HG03095 (cell line): ENCODE measurements around the gene CHMP5.

ENCODE experiments used
- ATAC-seq: cut with Tn5 transposase; IDR thresholded peaks from one replicate; pipeline ENCODE4 v1.9.1; 2021; ENCODE audit warnings: moderate library complexity; ENCODE audit not compliant: unreplicated experiment

CHMP5 gene

GRCh38 chr9:33264473-33265177 lies at the start of gene CHMP5, which contains the start of gene BAG1:
CHMP5 (plus strand) TSS chr9:33265049; CDS start chr9:33265079, 30 bp downstream.
BAG1 (minus strand) TSS chr9:33264708.
- ATAC-seq, result peak; percentile 81

GRCh38 chr9:33220681-33221567 lies 43.9 kb upstream of the CHMP5 start:
- ATAC-seq, result no peak

GRCh38 chr9:33221568-33221884 lies 43.3 kb upstream of the CHMP5 start:
- no peak for ATAC-seq

DNA sequence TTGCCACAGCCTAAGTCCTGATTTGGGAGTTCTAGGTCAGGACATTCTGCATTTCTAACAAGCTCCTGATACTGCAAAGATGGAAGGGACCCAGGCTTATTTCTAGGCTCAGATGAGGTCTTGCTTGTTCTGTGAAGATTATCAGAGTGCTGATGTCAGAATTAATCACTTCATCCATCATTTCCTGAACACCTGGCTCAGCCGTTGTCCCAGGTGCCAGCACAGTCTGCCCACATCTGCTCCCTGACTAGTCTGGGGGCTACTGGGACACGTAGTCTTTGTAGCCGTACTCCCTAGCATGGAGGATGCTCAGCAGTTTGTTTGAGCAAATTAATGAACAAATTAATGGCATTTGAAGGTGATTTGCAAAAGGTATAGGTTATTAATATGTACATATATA lies 42.8 kb upstream of the CHMP5 start:
- ATAC-seq, result no peak

DNA sequence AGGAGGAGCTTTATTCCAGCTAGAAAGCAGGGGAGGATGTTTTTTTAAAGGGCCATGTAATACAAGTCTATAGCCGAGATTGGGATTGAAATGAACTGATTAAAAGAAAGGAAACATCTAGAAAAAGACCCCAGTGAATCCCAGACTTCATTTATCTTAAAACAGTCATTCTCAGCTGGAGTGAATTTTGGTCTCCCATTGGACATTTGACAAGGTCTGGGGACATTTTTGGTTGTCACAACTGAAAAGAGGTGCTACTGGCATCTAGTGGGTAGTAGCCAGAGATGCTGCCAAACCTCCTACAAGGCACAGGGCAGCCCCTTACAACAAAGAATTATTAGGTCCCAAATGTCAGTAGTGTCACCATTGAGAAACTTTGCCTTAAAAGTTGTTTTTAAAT lies 41.2 kb upstream of the CHMP5 start:
- no peak for ATAC-seq

DNA sequence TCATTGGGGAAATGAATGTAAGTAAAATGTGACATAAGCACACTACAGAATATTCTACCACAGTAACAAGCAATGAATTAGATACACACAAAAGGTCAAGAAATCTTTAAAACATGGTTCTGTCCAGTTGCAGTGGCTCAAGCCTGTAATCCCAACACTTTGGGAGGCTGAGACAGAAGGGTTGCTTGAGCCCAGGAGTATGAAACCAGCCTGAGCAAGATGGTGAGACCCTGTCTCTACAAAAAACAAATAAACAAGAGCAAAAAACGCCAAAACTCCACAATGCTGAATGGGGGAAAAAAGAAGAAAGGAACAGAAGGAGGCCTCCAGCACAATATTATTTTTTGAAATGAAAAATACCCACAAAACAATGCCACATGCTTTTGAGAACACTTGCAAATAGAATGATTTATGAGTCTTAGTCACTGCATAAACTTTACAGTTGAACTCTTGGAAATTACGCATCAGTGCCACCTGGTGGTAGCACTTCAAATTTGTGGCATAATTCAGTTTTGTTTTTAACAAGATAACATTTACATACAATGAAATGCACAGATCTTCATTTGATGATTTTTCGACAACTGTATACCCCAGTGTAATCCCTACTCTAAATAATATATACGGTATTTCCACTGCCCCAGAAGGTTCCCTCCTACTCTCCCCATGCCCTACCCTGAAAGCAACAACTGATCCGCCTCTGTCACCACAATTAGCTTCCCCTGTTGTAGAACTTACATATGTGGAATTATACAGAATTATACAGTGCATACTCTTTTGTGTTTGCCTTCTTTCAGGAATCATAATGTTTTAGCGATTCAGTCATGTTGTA lies 39.3 kb upstream of the CHMP5 start:
- ATAC-seq, result no peak

GRCh38 chr9:33227008-33227398 lies 37.8 kb upstream of the CHMP5 start:
- peak; percentile 59 for ATAC-seq

DNA sequence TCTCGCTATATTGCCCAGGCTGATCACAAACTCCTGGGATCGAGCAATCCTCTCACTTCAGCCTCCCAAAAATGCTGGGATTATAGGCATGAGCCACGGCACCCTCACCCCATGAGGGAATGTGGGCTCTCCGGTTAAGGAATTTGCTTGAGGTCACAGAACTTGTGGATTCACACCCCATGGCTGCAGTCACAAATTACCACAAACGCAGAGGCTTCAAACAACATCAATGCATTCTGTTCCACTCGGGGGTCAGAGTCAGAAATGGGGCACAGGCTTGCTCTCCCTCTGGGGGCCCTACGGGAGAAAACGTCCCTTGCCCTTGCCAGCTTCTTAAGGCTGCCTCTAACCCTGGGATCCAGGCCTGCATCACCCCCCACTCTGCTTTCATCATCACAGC lies 37.1 kb upstream of the CHMP5 start:
- ATAC-seq, result no peak

- no peak for ATAC-seq
These were observed 36.2 kb upstream of the CHMP5 start for GRCh38 chr9:33228606-33229005.

DNA sequence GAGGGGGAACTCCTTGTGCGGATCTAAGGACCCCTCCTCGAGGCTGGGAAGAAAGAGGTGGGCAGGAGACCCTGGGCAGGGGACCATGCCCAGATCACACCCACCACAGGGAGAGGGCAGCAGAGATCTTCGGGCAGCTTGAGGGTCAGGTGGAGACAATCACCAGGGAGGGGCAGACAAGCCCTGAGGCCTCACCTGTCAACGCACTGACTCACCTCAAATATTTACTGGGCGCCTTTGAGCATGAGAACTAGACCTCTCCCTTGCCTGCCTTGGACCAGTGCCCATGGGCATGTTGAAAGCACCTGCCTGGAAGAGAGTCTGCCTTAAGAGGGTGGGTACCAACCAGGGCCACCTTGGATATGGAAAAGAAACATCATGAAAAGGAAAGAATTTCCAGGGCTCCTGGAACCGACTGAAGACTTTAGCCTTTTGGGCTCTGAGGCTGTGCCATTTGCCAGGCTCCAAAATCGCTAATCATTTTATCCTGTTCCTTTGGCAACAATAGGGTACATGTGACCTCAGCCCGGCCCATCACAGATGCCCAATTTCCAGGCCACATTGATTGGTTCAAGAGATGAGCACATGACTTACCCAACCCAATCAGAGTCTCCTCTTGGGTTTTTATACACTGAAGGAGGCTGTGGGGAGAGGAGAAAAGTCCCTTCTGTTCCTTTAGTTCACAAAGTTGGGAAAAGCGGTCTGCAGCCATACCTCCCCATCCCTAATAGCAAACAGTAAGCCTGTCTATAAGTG lies 35.3 kb upstream of the CHMP5 start:
- no peak for ATAC-seq

- ATAC-seq, result no peak
These were observed 33.9 kb upstream of the CHMP5 start for GRCh38 chr9:33230756-33231622.

GRCh38 chr9:33231623-33231942 lies 33.3 kb upstream of the CHMP5 start:
- ATAC-seq, result no peak

DNA sequence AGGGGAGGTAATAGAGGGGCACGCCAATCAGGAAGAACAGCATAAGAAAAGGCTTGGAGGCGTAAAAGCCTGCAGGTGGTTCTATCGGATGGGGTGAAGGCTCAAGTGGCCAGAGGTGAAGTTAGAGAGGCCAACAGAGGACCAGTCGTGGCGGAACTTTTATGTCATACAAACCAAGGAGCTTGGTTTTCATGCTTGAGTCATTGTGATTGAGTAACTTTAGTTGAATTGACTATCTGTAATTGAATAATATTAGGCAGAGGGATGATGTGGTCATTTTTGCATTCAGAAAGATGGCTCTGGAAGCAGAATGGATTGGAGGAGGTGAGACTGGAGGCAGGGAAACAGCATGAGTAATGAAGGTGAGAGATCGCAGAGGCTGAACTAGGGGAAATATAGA lies 32.0 kb upstream of the CHMP5 start:
- ATAC-seq, result no peak

DNA sequence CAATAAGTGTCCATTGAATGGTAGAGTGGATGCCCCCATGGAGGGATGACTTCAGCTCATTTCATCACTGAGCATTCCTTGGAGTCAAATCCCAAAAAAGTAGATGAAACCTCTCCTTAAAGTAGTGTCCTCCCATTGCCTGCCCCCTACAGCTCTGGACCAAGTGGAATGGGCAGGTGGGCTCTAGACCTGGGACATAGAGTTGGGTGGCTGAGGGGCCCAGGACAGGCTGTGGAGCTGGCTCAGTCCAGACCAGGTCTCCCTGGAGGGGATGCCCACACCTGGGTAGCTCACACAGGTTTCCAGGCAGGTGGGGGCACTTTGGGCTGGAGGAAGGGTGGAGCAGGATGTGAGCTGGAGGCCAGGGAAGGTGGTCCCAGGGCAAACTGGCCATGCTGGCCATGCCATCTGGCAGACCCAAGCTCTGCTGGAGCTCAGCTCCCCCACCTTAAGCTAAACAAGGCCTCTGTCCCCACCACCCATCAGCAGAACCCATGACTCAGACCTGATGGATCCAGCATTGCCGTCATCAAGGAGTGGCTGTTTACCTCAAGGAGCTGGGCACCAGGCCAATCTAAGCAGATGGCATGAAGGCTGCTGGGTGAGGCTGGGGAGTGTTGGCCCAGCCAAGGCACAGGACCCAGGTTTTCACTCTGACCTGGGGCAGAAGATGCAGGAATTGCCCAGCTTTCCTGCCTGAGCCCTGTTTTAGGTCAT lies 31.1 kb upstream of the CHMP5 start:
- ATAC-seq, result no peak

DNA sequence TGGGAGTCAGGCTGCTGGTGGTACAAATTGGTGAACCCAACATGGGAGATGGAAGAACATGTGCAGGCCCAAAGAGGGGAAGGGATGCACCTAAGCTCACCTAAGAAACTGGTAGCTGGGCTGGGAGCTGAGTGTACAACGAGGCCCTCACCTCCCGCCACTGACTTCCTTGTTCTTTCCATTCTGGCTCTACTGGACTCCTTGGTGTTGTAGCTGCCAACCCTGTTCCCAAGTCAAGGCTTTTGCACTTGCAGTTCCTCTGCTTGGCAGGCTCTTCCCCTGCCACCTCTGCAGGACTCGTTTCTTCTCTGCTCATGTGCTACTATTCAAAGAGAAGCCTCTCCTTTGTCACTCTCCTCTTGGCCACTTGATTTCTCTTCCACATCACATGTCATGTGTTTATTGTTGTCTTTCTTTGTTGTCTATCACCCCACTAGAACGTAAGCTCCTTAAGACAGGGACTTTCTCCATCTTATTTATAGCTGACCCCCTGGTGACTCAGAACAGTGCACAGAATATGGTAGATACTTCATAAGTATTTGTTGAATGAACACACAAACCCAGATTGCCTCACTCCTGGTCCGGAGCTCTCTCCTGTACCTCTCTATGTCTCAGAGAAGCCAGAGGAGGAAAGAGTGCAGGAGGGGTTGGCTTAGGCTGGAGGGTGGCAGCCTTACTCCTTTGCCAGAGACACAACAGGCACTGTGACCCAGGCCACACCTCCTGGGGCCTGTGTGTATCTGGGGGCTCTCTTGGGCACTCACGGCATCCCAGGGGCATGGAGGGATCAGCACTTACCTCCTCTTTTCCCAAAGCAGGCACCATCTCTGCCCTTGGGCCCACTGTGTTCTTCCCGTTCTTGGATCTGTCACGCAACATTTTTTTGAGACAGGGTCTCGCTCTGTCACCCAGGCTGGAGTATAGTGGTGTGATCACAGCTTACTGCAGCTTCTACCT lies 30.1 kb upstream of the CHMP5 start:
- ATAC-seq, result no peak

GRCh38 chr9:33236571-33236970 lies 28.3 kb upstream of the CHMP5 start:
- no peak for ATAC-seq

DNA sequence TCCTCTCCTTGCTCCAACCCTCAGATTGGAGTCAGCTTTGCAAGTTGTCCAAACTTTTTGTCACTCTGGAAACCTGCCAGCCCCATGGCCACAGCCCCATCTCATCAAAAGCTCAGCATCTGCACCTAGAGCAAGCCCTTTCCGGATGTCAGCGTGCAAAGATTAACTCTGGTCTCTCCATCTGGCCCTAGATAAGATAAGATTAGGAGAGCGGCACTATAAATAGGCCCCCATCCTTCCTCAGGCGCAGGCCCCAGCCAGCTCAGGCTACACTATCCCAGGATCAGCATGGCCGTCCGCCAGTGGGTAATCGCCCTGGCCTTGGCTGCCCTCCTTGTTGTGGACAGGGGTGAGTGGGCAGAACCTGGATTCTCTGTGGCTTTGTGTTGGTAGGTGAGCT lies 24.9 kb upstream of the CHMP5 start, which contains the start of gene SPINK4:
SPINK4 (plus strand) TSS at position 247 of the 400 bp plus-strand sequence; CDS start at position 289, 42 bp downstream.
- no peak for ATAC-seq

DNA sequence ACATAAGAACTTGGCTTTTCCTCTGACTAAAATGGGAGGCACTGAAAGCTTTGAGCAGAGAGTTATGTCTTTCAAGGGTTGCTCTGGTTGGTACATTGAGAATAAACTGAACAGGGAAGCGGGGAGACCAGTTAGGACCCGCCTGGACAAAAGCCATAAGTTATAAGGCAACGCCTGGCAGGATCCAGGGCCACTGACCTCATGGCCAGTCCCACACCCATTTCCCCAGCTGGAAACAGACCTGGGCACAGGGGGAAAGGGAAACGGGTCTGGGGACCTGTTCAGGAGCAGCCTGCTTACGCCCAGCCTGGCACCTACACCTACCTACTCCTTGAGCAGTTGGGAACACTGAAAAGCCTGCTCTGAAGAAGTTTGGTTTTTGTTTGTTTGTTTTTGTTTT lies 23.6 kb upstream of the CHMP5 start:
- no peak for ATAC-seq
